Lung (tissue), 12 donors: ENCODE results near the gene DLG2. TPM values are rescaled to one million over a fixed set of nuclear protein-coding genes. Genes with fewer than 3 reads are reported as not detected.

Experiments
- ATAC-seq: fragments of 200-7000 bp; cut with Tn5 transposase; one replicate; pipeline ENCODE4 v1.9.1; 2020; ENCODE audit warnings: moderate number of reproducible peaks; ENCODE audit not compliant: insufficient read depth, low FRiP score
- DNase-seq, 3 donors: peaks; one replicate each; pipeline ENCODE4 v3.0.0-alpha.2; 2013 to 2017
- H3K27ac ChIP-seq, 2 donors: one replicate each; pipeline ENCODE4 v1.5.1; 2013; ENCODE audit warnings: mild to moderate bottlenecking in 2 of 2, moderate library complexity in 2 of 2, control low read depth in 1 of 2, inconsistent platforms in 1 of 2, low read depth in 1 of 2, low read length in 1 of 2
- H3K27me3 ChIP-seq, 3 donors: one replicate each; pipeline ENCODE4 v1.5.1; 2013; ENCODE audit warnings: low read length in 2 of 3; ENCODE audit not compliant: control insufficient read depth in 3 of 3, insufficient read depth in 3 of 3
- H3K36me3 ChIP-seq, 4 donors: one replicate each; pipeline ENCODE4 v1.5.1; 2013; ENCODE audit warnings: low read length in 4 of 4, mild to moderate bottlenecking in 1 of 4, moderate library complexity in 1 of 4; ENCODE audit not compliant: control insufficient read depth in 4 of 4, insufficient read depth in 4 of 4
- H3K4me1 ChIP-seq, 5 donors: one replicate each; pipeline ENCODE4 v1.5.1; 2013; ENCODE audit warnings: low read length in 5 of 5, mild to moderate bottlenecking in 2 of 5, moderate library complexity in 1 of 5; ENCODE audit not compliant: control insufficient read depth in 5 of 5, insufficient read depth in 5 of 5
- H3K4me3 ChIP-seq: one replicate; pipeline ENCODE4 v1.5.1; 2013; ENCODE audit warnings: mild to moderate bottlenecking, control low read depth, moderate library complexity
- H3K9ac ChIP-seq, 2 donors: one replicate each; pipeline ENCODE4 v1.5.1; 2013; ENCODE audit warnings: low read length in 2 of 2, control low read depth in 1 of 2; ENCODE audit not compliant: insufficient read depth in 1 of 2
- H3K9me3 ChIP-seq, 4 donors: one replicate each; pipeline ENCODE4 v1.5.1; 2013; ENCODE audit warnings: low read length in 3 of 4, mild to moderate bottlenecking in 1 of 4, moderate library complexity in 1 of 4; ENCODE audit not compliant: control insufficient read depth in 4 of 4, insufficient read depth in 3 of 4
- CTCF ChIP-seq: IDR thresholded peaks from 2 replicates; pipeline ENCODE4 v1.5.1; 2012; ENCODE audit warnings: mild to moderate bottlenecking; ENCODE audit errors: control extremely low read depth, extremely low read depth
- WGBS, 2 donors: extraction: QIAGEN DNeasy Blood & Tissue Kit; methylation state at CpG; one replicate each; pipeline ENCODE4 v1.1.7; 2013; 5-methylcytosine and 5-hydroxymethylcytosine counted together
- polyA plus RNA-seq, 2 donors: library from polyadenylated mRNA; stranded (reverse); fragments of 200-250 nt; gene quantifications; one replicate each; pipeline ENCODE4 v1.2.1, GENCODE V29; 2013
- total RNA-seq, 2 donors: library from RNA; depleted of rRNA in 1 of 2; stranded (reverse); fragments of >200 nt in 1 of 2; gene quantifications; one replicate each; pipeline ENCODE4 v1.2.1, GENCODE V29; 2014 to 2021
- donor health status: control.
- donor health status: control.
- donor health status: Bipolar disorder and iron deficiency.
- donor health status: healthy.
- donor health status: DM: yes; HTN: yes; CAD: no.

Gene DLG2
- total and polyA plus RNA-seq, 4 donors = 0.32 to 24.1 (median 5.4) TPM

DNA sequence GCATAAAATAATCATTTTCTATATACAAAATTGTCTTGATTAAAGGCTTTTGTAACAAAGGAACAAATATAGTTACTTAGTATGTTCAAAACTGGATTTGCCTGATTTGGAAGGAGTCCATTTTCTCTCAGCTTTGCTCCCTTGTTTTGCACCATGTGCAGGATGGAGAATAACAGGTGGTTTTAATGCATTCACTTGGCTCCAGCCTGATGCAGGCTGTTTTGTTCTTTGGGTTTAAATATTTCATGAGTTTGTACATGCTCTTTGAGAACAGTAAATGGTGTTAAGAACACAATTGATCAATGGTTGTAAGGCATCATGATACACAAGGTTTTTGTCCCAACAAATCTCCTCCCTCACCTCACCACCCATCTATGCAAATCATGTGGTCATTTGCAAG is 1454.1 kb downstream of the DLG2 start:
- TF ChIP-seq CTCF = no peak

DNA sequence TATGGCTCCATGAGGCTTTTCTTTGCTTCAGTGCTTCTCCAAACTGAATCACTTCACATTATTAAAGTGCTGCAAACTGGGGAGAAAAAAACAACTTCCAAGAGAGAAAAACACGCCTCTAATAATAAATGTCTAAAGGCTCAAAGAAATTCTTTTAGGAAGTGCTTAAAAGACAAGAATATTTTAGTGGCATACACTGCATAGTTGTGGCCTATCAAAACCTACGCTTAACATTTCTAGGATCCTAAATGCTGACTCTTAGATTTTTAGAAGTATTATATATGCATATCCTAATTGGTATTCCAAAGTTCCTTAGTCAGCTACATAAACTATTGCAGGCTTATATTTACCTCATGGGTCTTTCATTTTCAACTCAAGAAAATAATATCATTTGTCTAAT is 1462.0 kb downstream of the DLG2 start:
- H3K9me3 ChIP-seq = no peaks in the 10 kb centered on the region
- H3K4me1 ChIP-seq = no peaks in the 10 kb centered on the region
- H3K27me3 ChIP-seq = no peaks in the 10 kb centered on the region
- WGBS, 2 donors = 79 to 83% methylated on average over 2 of the region's 2 CpGs
- no peak overlapping the region for H3K27ac ChIP-seq
- no peak overlapping the region for H3K4me3 ChIP-seq
- H3K9ac ChIP-seq = no peak overlapping the region
- ATAC-seq (no peak), DNase-seq (no peak)
- no peaks in the 10 kb centered on the region for H3K36me3 ChIP-seq
- no peak for TF ChIP-seq CTCF

More for the DNA sequence above, 1454.1 kb downstream of the DLG2 start:
- Histone ChIP-seq H3K27ac (no peak overlapping the region), H3K9ac (no peak overlapping the region), H3K4me3 (no peak overlapping the region), H3K9me3 (no peaks in the 10 kb centered on the region), H3K4me1 (no peaks in the 10 kb centered on the region), H3K36me3 (no peaks in the 10 kb centered on the region), H3K27me3 (no peaks in the 10 kb centered on the region)
- ATAC-seq (no peak), DNase-seq (no peak)

DNA sequence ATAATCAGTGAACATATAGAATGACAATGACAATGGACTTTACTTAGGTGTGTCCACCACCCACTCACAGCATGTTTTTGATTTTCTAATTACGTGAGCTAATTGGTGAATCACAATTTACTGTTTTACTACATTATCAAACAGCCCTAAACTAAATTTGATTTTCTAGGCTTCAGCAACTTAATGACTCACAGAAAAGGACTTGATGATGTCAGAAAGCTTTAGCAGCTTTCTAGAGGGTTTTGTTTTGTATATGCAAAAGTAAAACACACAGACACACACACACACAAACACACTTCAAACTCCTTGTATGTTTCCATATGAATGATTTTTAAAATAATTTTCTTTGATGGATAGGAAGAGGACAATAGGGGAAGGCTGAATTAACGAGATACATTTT is 1462.4 kb downstream of the DLG2 start:
- ATAC-seq (no peak), DNase-seq (no peak)
- no peaks in the 10 kb centered on the region for H3K27me3 ChIP-seq
- no peak overlapping the region for H3K27ac ChIP-seq
- no peaks in the 10 kb centered on the region for H3K4me1 ChIP-seq
- TF ChIP-seq CTCF = no peak
- no peaks in the 10 kb centered on the region for H3K36me3 ChIP-seq
- WGBS, 2 donors = 75 to 79% methylated on average over 2 of the region's 2 CpGs
- H3K4me3 ChIP-seq = no peak overlapping the region
- no peaks in the 10 kb centered on the region for H3K9me3 ChIP-seq
- no peak overlapping the region for H3K9ac ChIP-seq

GRCh38 chr11:84163116-84163515 is 1464.0 kb downstream of the DLG2 start:
- H3K9ac ChIP-seq = no peak overlapping the region
- no peaks in the 10 kb centered on the region for H3K4me1 ChIP-seq
- TF ChIP-seq CTCF = no peak
- no peaks in the 10 kb centered on the region for H3K9me3 ChIP-seq
- no peaks in the 10 kb centered on the region for H3K27me3 ChIP-seq
- no peak overlapping the region for H3K4me3 ChIP-seq
- DNase-seq (no peak), ATAC-seq (no peak)
- H3K36me3 ChIP-seq = no peaks in the 10 kb centered on the region
- H3K27ac ChIP-seq = no peak overlapping the region
